Skeletal muscle tissue (tissue), 4 donors: Measurements from ENCODE around the gene DAB2. TPM values are rescaled to one million over a fixed set of nuclear protein-coding genes. Genes with fewer than 3 reads are reported as not detected.

Source experiments
- H3K27ac ChIP-seq: one replicate; pipeline ENCODE4 v1.7.0; 2013; ENCODE audit warnings: mild to moderate bottlenecking, low read depth, low read length, inconsistent platforms
- H3K27me3 ChIP-seq, 3 donors: one replicate each; pipeline ENCODE4 v1.7.0; 2013; ENCODE audit warnings: low read length in 3 of 3; ENCODE audit not compliant: control insufficient read depth in 3 of 3, insufficient read depth in 3 of 3
- H3K36me3 ChIP-seq, 3 donors: one replicate each; pipeline ENCODE4 v1.7.0; 2013; ENCODE audit warnings: low read length in 3 of 3; ENCODE audit not compliant: control insufficient read depth in 3 of 3, insufficient read depth in 3 of 3
- H3K4me1 ChIP-seq, 3 donors: one replicate each; pipeline ENCODE4 v1.7.0; 2013; ENCODE audit warnings: low read length in 3 of 3, mild to moderate bottlenecking in 3 of 3; ENCODE audit not compliant: control insufficient read depth in 3 of 3, insufficient read depth in 3 of 3
- H3K4me3 ChIP-seq, 3 donors: one replicate each; pipeline ENCODE4 v1.7.0; 2013; ENCODE audit warnings: low read length in 3 of 3
- H3K9ac ChIP-seq, 3 donors: one replicate each; pipeline ENCODE4 v1.7.0; 2013; ENCODE audit warnings: low read length in 3 of 3, mild to moderate bottlenecking in 3 of 3, moderate library complexity in 2 of 3, low read depth in 1 of 3
- H3K9me3 ChIP-seq, 3 donors: one replicate each; pipeline ENCODE4 v1.7.0; 2013; ENCODE audit warnings: low read length in 3 of 3; ENCODE audit not compliant: control insufficient read depth in 3 of 3
- total RNA-seq: library from RNA; depleted of rRNA; stranded (reverse); fragments of >200 nt; gene quantifications from one replicate; pipeline ENCODE4 v1.2.3, GENCODE V29; 2014
- donor health status: Osteomylitis.

The DAB2 gene
- total RNA-seq, 1 donor from 2014 or later, result 91.3 TPM

DNA sequence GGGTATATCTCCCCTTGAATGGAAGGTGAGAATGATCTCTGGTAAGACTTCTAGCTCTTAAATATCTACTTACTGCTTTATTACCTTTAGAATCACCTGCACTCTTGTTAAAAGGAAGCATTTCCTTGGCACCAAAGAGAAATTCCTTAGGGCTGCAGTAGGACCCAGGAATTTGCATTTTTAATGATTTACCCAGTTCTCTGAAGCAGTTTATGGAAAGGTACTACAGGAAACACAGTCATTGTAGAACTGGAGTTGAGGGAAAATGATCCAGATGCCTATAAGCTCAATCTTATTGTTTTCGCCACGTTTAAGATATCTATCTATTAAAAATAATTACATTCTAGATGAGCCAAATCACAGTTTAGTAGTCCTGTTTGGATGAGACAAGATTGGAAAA, 51.0 kb downstream of the DAB2 start:
- no peaks in the 10 kb centered on the region for H3K27me3 ChIP-seq
- H3K9ac ChIP-seq, result no peak overlapping the region
- H3K27ac ChIP-seq, result no peak overlapping the region
- no peak overlapping the region for H3K4me3 ChIP-seq
- peaks cover 0 to 53% (median 0%) of the 10 kb centered on the region in 3 donors for H3K36me3 ChIP-seq
- H3K4me1 ChIP-seq, result no peaks in the 10 kb centered on the region
- H3K9me3 ChIP-seq, result no peaks in the 10 kb centered on the region

DNA sequence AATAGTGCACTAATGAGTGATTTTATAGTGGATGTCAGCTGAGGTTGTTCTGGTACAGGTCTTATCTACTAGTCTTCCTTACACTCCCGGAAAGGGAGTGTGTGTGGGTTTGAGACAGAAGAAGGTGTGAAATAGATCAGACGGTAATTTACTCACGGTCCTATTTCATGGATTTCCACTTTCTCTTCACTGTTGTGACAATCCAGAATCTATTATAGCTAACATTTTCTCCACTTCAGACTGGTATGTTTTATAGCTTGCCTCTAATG, 53.5 kb downstream of the DAB2 start:
- Histone ChIP-seq H3K36me3 (peaks cover 0 to 32% (median 0%) of the 10 kb centered on the region in 3 donors), H3K27me3 (no peaks in the 10 kb centered on the region), H3K27ac (no peak overlapping the region), H3K9me3 (no peaks in the 10 kb centered on the region), H3K9ac (no peak overlapping the region), H3K4me3 (no peak overlapping the region), H3K4me1 (no peaks in the 10 kb centered on the region)

GRCh38 chr5:39370555-39371366, 54.0 kb downstream of the DAB2 start:
- Histone ChIP-seq H3K4me1 (no peaks in the 10 kb centered on the region), H3K27ac (no peak overlapping the region), H3K36me3 (peaks cover 0 to 30% (median 0%) of the 10 kb centered on the region in 3 donors)

GRCh38 chr5:39369123-39369815, 55.5 kb downstream of the DAB2 start:
- Histone ChIP-seq H3K4me1 (no peaks in the 10 kb centered on the region), H3K27me3 (no peaks in the 10 kb centered on the region)

More at GRCh38 chr5:39370555-39371366, 54.0 kb downstream of the DAB2 start:
- Histone ChIP-seq H3K4me3 (no peak overlapping the region), H3K27me3 (no peaks in the 10 kb centered on the region), H3K9me3 (no peaks in the 10 kb centered on the region), H3K9ac (no peak overlapping the region)

DNA sequence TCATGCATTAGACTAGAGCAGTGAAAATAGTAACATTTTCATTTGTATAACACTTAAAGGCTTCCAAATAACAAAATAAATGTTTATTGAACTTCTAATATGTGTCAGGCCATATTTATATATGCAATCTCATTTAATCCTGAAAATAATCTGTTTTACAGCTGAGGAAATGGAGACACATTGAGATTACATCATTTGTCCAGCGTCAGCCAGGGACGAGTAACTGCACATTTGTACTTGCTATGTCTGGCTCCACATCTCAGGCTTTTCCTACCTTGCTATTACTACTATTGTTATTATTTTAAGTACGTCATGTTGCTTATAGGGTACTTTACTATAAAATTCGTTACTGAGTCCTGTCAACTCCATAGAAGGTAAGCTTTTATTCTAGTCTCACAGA, 56.7 kb downstream of the DAB2 start:
- Histone ChIP-seq H3K27me3 (no peaks in the 10 kb centered on the region), H3K9ac (no peak overlapping the region), H3K4me1 (no peaks in the 10 kb centered on the region), H3K27ac (no peak overlapping the region), H3K9me3 (no peaks in the 10 kb centered on the region), H3K4me3 (no peak overlapping the region), H3K36me3 (peaks cover 0 to 15% (median 0%) of the 10 kb centered on the region in 3 donors)

More at GRCh38 chr5:39369123-39369815, 55.5 kb downstream of the DAB2 start:
- H3K36me3 ChIP-seq, result peaks cover 0 to 26% (median 0%) of the 10 kb centered on the region in 3 donors
- H3K27ac ChIP-seq, result no peak overlapping the region
- H3K4me3 ChIP-seq, result no peak overlapping the region
- no peak overlapping the region for H3K9ac ChIP-seq
- no peaks in the 10 kb centered on the region for H3K9me3 ChIP-seq

GRCh38 chr5:39367711-39368110, 57.1 kb downstream of the DAB2 start:
- H3K27me3 ChIP-seq, result no peaks in the 10 kb centered on the region
- no peak overlapping the region for H3K27ac ChIP-seq
- H3K36me3 ChIP-seq, result peaks cover 0 to 11% (median 0%) of the 10 kb centered on the region in 3 donors
- H3K9ac ChIP-seq, result no peak overlapping the region
- no peaks in the 10 kb centered on the region for H3K4me1 ChIP-seq
- H3K4me3 ChIP-seq, result no peak overlapping the region
- no peaks in the 10 kb centered on the region for H3K9me3 ChIP-seq

DNA sequence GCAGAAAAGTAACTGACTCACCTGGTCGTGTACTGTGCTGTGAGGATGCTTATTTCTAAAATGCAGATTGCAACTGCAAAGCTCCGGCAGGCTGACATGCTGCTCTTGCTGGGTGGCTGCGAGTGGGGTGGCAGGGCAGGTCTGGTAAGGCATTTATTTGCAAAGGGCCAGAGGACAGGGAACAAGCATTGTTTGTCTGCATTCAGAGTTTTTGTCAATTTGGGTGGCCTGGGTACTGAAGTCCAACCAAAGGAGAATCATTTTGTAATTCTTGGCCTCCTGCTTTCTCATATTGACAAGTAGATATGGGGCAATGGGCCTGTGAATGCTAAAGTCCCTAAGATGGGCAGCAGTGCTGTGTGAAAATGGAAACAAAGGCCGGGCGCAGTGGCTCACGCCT, 60.4 kb downstream of the DAB2 start, which contains the start of gene C9:
Gene C9, minus strand, starts transcription at position 129 of the 400 bp plus-strand sequence. Its CDS starts 31 bp downstream, at position 98.
- no peaks in the 10 kb centered on the region for H3K4me1 ChIP-seq
- no peak within 1 kb of the TSS for H3K9ac ChIP-seq
- no peak within 1 kb of the TSS for H3K27ac ChIP-seq
- H3K9me3 ChIP-seq, result no peaks in the 10 kb centered on the region
- no peaks in the 10 kb centered on the region for H3K27me3 ChIP-seq
- H3K36me3 ChIP-seq, result no peaks in the 10 kb centered on the region
- H3K4me3 ChIP-seq, result no peak within 1 kb of the TSS

DNA sequence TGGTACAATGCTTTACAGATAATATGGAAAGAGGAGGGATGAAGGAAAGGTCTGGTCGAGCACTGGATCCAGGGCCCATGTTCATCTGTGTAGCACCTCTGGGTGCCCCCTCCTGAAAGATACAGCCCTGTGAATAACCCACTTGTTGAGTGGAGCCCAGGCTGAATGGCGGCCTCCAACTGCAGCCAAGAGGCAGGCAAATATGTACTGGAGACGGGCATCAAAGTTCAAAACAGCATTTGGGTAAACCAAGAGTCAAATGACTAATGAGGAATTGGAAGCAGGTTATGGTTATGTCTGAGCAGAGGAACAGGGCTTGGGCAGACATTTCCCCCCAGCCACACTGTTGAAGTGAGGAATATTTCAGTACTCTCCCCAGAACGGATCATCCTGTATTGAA, 61.6 kb downstream of the DAB2 start:
- H3K4me1 ChIP-seq, result no peaks in the 10 kb centered on the region
- H3K27me3 ChIP-seq, result no peaks in the 10 kb centered on the region
- no peak overlapping the region for H3K4me3 ChIP-seq
- no peaks in the 10 kb centered on the region for H3K36me3 ChIP-seq
- H3K9ac ChIP-seq, result no peak overlapping the region
- no peak overlapping the region for H3K27ac ChIP-seq
- H3K9me3 ChIP-seq, result no peaks in the 10 kb centered on the region

- H3K27ac ChIP-seq, result no peak overlapping the region
- no peak overlapping the region for H3K9ac ChIP-seq
- H3K36me3 ChIP-seq, result no peaks in the 10 kb centered on the region
- H3K27me3 ChIP-seq, result no peaks in the 10 kb centered on the region
- H3K4me1 ChIP-seq, result no peaks in the 10 kb centered on the region
- no peak overlapping the region for H3K4me3 ChIP-seq
- no peaks in the 10 kb centered on the region for H3K9me3 ChIP-seq
Observed at GRCh38 chr5:39362646-39363045, 62.1 kb downstream of the DAB2 start.

GRCh38 chr5:39361306-39361705, 63.5 kb downstream of the DAB2 start:
- no peaks in the 10 kb centered on the region for H3K27me3 ChIP-seq
- no peaks in the 10 kb centered on the region for H3K36me3 ChIP-seq
- no peaks in the 10 kb centered on the region for H3K9me3 ChIP-seq
- H3K4me1 ChIP-seq, result no peaks in the 10 kb centered on the region
- H3K4me3 ChIP-seq, result no peak overlapping the region
- no peak overlapping the region for H3K27ac ChIP-seq
- H3K9ac ChIP-seq, result no peak overlapping the region
